WTC11 (cell line): ENCODE results near the gene SPINT1. TPM values are rescaled to one million over a fixed set of nuclear protein-coding genes. Genes with fewer than 3 reads are reported as not detected.

Experiments used
- ATAC-seq: fragments of 200-7000 bp; cut with Tn5 transposase; 2 replicates; pipeline ENCODE4 v1.10.0; 2021; ENCODE audit warnings: mild to moderate bottlenecking, moderate library complexity
- CTCF ChIA-PET: fragments of 300-600 bp; sonication (Branson Sonifier 250); formaldehyde crosslinking; loops from one replicate; lab custom pipeline; 2021; ENCODE audit warnings: antibody characterized with exemption; lab: Charles Lee
- POLR2A ChIA-PET: fragments of 350-600 bp; sonication (Branson Sonifier 250); formaldehyde crosslinking; loops from one replicate; lab custom pipeline; 2021; ENCODE audit warnings: antibody characterized with exemption; lab: Charles Lee
- DNase-seq: peaks from one replicate; pipeline ENCODE4 v3.0.0; 2021; ENCODE audit warnings: low spot score
- H3K27ac Mint-ChIP-seq: 2 replicates; pipeline ENCODE4 v1.8.0; 2021; ENCODE audit warnings: mixed read lengths
- H3K27me3 Mint-ChIP-seq: 2 replicates; pipeline ENCODE4 v1.8.0; 2021; ENCODE audit warnings: low read depth, mild to moderate bottlenecking, moderate library complexity, mixed read lengths
- H3K36me3 Mint-ChIP-seq: 2 replicates; pipeline ENCODE4 v1.8.0; 2021; ENCODE audit warnings: mixed read lengths
- H3K4me1 Mint-ChIP-seq: 2 replicates; pipeline ENCODE4 v1.8.0; 2022; ENCODE audit warnings: mixed read lengths
- H3K4me3 Mint-ChIP-seq: 2 replicates; pipeline ENCODE4 v1.8.0; 2021; ENCODE audit warnings: mild to moderate bottlenecking, moderate library complexity, mixed read lengths
- H3K9me3 Mint-ChIP-seq: 2 replicates; pipeline ENCODE4 v1.8.0; 2021; ENCODE audit warnings: mixed read lengths
- ELF4 ChIP-seq: sonication (generic); formaldehyde crosslinking; IDR thresholded peaks from 2 replicates; pipeline ENCODE4 v1.8.1; 2022; ENCODE audit warnings: low read depth, mild to moderate bottlenecking, moderate library complexity, missing genetic modification reagents
- GRHL2 ChIP-seq: fragments of 250-450 bp; sonication (Bioruptor Pico); IDR thresholded peaks from 2 replicates; pipeline ENCODE4 v1.8.0; 2022; ENCODE audit warnings: mild to moderate bottlenecking, moderate library complexity; ENCODE audit not compliant: insufficient replicate concordance, severe bottlenecking
- IRF2 ChIP-seq: sonication (generic); formaldehyde crosslinking; IDR thresholded peaks from 2 replicates; pipeline ENCODE4 v1.8.0; 2022; ENCODE audit warnings: low read depth, missing genetic modification reagents, borderline replicate concordance
- JUN ChIP-seq: sonication (generic); formaldehyde crosslinking; IDR thresholded peaks from 2 replicates; pipeline ENCODE4 v1.8.0; 2023; ENCODE audit warnings: mild to moderate bottlenecking, missing genetic modification reagents
- NFATC4 ChIP-seq: fragments of 250-450 bp; sonication (Bioruptor Pico); IDR thresholded peaks from 2 replicates; pipeline ENCODE4 v1.9.0; 2021; ENCODE audit warnings: mild to moderate bottlenecking
- NR3C1 ChIP-seq: sonication (generic); formaldehyde crosslinking; conservative IDR thresholded peaks from 2 replicates; pipeline ENCODE4 v1.8.1; 2023; ENCODE audit warnings: low read depth, mild to moderate bottlenecking, missing genetic modification reagents
- SMAD4 ChIP-seq: sonication (generic); formaldehyde crosslinking; IDR thresholded peaks from 2 replicates; pipeline ENCODE4 v1.8.0; 2022; ENCODE audit warnings: mild to moderate bottlenecking, missing genetic modification reagents
- TEAD1 ChIP-seq: sonication (generic); formaldehyde crosslinking; IDR thresholded peaks from 2 replicates; pipeline ENCODE4 v1.8.0; 2022; ENCODE audit warnings: mild to moderate bottlenecking, missing genetic modification reagents
- ZNF138 ChIP-seq: sonication (generic); formaldehyde crosslinking; conservative IDR thresholded peaks from 2 replicates; pipeline ENCODE4 v1.8.1; 2022; ENCODE audit warnings: mild to moderate bottlenecking, moderate library complexity, missing genetic modification reagents
- ZNF232 ChIP-seq: sonication (generic); formaldehyde crosslinking; IDR thresholded peaks from 2 replicates; pipeline ENCODE4 v1.8.0; 2022; ENCODE audit warnings: mild to moderate bottlenecking, missing genetic modification reagents
- total RNA-seq: library from RNA; stranded (reverse); gene quantifications from 3 replicates; pipeline ENCODE4 v1.2.3, GENCODE V29; 2021
- TF ChIP-seq, protein P1 (sequence below): sonication (generic); formaldehyde crosslinking; IDR thresholded peaks from 2 replicates; pipeline ENCODE4 v1.8.0; 2022; ENCODE audit warnings: mild to moderate bottlenecking, missing genetic modification reagents
- TF ChIP-seq, protein P2 (sequence below): fragments of 250-450 bp; sonication (Bioruptor Pico); conservative IDR thresholded peaks from 2 replicates; pipeline ENCODE4 v1.9.0; 2021; ENCODE audit warnings: mild to moderate bottlenecking
- TF ChIP-seq, protein P3 (sequence below): sonication (generic); formaldehyde crosslinking; IDR thresholded peaks from 2 replicates; pipeline ENCODE4 v1.8.1; 2022; ENCODE audit warnings: missing genetic modification reagents, borderline replicate concordance
- TF ChIP-seq, protein P4 (sequence below): sonication (generic); formaldehyde crosslinking; conservative IDR thresholded peaks from 2 replicates; pipeline ENCODE4 v1.8.1; 2023; ENCODE audit warnings: mild to moderate bottlenecking, low read depth, missing genetic modification reagents, moderate library complexity
- TF ChIP-seq, protein P5 (sequence below): sonication (generic); formaldehyde crosslinking; IDR thresholded peaks from 2 replicates; pipeline ENCODE4 v1.8.0; 2023; ENCODE audit warnings: mild to moderate bottlenecking, missing genetic modification reagents
- TF ChIP-seq, protein P6 (sequence below): sonication (generic); formaldehyde crosslinking; IDR thresholded peaks from 2 replicates; pipeline ENCODE4 v1.8.1; 2023; ENCODE audit warnings: mild to moderate bottlenecking, missing genetic modification reagents

SPINT1 gene
- total RNA-seq, 1 experiment from 2014 or later = 140 TPM

DNA sequence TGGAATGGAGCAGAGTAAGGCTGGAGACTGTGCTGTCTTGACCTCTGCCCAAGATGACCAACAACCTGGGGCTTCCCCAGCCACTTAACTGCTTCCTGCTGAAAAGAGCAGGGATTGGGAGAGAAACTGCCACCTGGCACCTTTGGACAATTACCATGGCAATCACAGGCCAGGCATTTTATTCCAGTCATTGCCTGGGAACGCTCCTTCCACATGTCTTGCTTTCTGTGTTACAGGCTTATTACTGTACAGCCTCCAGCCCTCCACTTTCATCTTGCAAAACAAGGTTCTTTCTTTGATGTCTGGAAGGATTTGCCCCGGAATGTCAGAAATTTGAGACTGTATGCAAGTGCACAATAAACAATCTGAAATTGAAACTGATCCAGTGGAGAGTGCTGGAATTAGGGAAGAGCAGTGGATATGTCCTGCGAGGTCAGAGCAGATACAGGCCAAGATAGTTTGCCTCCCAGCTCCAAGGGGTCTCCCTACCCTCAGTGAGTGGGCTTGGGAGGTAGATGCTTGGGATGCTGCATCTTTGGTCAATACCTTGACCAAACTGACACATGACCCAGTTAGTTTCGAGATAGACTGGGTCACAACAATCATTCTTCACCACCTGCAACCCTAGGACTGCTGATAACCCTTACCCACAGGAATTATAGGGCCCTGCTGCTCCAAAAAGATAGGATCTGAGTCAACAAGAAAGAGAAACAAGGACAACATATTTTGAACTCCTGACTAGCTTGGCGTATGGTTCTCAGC lies 18.0 kb upstream of the SPINT1 start:
- ATAC-seq (no peak), DNase-seq (no peak)
- no peak overlapping the region for H3K4me3 Mint-ChIP-seq
- no peaks in the 10 kb centered on the region for H3K9me3 Mint-ChIP-seq
- CTCF ChIA-PET = interaction anchor here (2.7 kb wide), 1 partner anchor 32 kb away, joined by 8 read pairs; no protein-coding TSS in a partner anchor
- H3K27ac Mint-ChIP-seq = no peak overlapping the region
- H3K4me1 Mint-ChIP-seq = peaks cover 6% of the 10 kb centered on the region
- POLR2A ChIA-PET = interaction anchor here (0.7 kb wide), 1 partner anchor 157 kb away, joined by 3 read pairs; no protein-coding TSS in a partner anchor
- no peaks in the 10 kb centered on the region for H3K27me3 Mint-ChIP-seq
- H3K36me3 Mint-ChIP-seq = no peaks in the 10 kb centered on the region
- TF ChIP-seq JUN (CRISPR knock-in tag) (no peak), SMAD4 (CRISPR knock-in tag) (no peak), NFATC4 (CRISPR knock-in tag) (no peak), IRF2 (CRISPR knock-in tag) (no peak)
- TF ChIP-seq, protein P1, sequence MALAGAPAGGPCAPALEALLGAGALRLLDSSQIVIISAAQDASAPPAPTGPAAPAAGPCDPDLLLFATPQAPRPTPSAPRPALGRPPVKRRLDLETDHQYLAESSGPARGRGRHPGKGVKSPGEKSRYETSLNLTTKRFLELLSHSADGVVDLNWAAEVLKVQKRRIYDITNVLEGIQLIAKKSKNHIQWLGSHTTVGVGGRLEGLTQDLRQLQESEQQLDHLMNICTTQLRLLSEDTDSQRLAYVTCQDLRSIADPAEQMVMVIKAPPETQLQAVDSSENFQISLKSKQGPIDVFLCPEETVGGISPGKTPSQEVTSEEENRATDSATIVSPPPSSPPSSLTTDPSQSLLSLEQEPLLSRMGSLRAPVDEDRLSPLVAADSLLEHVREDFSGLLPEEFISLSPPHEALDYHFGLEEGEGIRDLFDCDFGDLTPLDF (CRISPR knock-in tag) = no peak

DNA sequence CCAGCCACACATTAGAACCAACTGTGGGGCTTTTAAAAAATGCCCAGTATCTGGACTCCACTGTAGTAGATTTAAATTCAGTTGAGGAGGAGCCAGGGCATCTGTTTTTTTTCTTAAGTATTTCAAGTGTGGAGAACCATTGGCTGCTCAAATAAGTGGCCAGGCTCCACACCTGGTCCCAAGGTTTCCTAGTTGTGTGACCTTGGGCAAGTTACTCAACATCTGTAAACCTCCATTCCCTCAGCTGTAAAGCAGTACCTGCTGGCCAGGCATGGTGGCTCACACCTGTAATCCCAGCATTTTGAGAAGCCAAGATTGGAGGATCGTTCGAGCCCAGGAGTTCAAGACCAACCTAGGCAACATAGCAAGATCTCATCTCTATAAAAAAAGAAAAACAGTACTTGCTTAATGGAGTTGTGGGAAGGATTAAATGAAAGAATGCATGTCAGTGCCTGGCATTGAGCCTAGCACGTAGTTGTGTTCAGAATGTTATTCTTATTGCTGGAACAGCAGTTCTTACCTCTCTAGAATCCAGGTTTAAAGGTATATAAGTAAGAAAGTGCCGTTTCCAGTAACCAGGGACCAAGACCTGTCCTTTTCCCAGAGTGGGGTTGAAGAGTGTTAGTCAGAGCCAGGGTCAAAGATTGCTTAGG lies 17.3 kb upstream of the SPINT1 start:
- CTCF ChIA-PET = no interaction called here
- TF ChIP-seq, protein P2, sequence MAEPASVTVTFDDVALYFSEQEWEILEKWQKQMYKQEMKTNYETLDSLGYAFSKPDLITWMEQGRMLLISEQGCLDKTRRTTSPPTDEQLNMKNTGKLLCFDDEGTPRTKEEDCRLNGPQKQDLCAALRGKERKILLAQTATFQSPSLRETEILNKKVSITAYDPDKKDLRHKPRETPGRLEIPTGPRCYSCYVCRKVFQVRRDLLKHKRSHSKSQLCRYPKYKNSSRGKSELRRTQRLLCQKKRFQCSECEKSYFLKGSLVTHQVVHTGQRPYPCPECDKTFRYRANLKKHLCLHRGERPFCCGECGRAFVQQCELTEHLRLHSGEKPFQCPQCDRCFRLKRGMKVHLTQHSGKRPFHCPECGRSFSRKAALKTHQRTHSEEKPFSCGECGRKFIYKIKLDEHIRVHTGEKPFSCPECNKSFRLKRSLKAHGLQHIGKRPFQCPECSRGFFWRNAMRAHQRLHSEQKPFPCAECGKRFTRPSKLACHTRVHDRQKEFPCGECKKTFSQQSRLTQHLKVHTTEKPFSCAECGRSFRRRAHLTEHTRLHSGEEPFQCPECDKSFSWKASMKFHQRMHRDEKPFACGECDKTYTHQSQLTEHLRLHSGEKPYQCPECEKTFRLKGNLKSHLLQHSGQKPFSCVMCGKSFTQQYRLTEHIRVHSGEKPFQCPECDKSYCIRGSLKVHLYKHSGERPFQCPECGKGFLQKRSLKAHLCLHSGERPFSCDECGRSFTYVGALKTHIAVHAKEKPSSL = no peak
- TF ChIP-seq, protein P3, sequence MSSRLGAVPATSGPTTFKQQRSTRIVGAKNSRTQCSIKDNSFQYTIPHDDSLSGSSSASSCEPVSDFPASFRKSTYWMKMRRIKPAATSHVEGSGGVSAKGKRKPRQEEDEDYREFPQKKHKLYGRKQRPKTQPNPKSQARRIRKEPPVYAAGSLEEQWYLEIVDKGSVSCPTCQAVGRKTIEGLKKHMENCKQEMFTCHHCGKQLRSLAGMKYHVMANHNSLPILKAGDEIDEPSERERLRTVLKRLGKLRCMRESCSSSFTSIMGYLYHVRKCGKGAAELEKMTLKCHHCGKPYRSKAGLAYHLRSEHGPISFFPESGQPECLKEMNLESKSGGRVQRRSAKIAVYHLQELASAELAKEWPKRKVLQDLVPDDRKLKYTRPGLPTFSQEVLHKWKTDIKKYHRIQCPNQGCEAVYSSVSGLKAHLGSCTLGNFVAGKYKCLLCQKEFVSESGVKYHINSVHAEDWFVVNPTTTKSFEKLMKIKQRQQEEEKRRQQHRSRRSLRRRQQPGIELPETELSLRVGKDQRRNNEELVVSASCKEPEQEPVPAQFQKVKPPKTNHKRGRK (CRISPR knock-in tag) = no peak
- no peak for TF ChIP-seq ZNF138
- TF ChIP-seq GRHL2 (CRISPR knock-in tag) = no peak
- TF ChIP-seq NR3C1 = no peak
- H3K4me1 Mint-ChIP-seq = peaks cover 9% of the 10 kb centered on the region
- ATAC-seq (no peak), DNase-seq (no peak)
- no peak overlapping the region for H3K4me3 Mint-ChIP-seq
- no peaks in the 10 kb centered on the region for H3K27me3 Mint-ChIP-seq
- H3K9me3 Mint-ChIP-seq = no peaks in the 10 kb centered on the region
- H3K27ac Mint-ChIP-seq = no peak overlapping the region
- POLR2A ChIA-PET = no interaction called here
- no peaks in the 10 kb centered on the region for H3K36me3 Mint-ChIP-seq

DNA sequence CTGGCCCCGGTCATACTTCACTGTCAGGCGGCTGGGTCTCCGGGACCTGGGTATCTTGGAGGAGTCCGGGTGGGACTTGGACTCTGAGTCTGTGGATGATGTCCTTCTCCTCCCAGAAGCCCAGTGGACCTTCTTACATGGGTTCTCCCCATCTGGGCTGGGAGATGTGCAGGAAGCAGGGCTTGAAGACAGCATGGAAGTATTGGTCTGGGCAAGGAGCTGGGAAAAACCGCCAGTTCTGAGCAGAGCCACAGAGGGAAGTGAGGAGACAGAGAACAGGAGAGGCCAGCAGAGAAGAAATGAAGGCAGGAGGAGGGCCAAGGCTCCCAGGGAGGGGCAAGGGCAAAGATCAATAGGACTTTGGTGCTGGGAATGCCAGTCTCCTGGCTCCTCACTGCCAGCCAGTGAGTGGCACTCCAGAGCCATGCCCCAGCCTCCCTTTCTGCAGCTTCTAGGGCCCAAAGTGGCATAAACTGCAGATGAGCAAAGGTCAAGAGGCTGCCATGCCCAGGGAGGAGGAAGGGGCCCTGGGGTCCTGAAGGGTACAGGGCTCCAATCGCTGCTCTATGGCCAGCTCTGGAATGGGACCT lies 15.3 kb upstream of the SPINT1 start, which contains the start of gene PPP1R14D:
TSS of gene PPP1R14D (minus strand) at position 262 of the 590 bp plus-strand sequence. CDS start at position 195, 67 bp downstream.
- H3K27ac Mint-ChIP-seq = no peak within 1 kb of the TSS
- DNase-seq (no peak), ATAC-seq (no peak)
- no peak within 1 kb of the TSS for H3K4me3 Mint-ChIP-seq
- peaks cover 12% of the 10 kb centered on the region for H3K4me1 Mint-ChIP-seq
- ChIA-PET CTCF (interaction anchor here (1.0 to 1.7 kb wide), 4 partner anchors 21 to 66 kb away, joined by 3 to 8 read pairs (median 7); partner anchors contain the start of genes DNAJC17, VPS18 and ZFYVE19), POLR2A (no interaction called here)
- H3K9me3 Mint-ChIP-seq = no peaks in the 10 kb centered on the region
- no peaks in the 10 kb centered on the region for H3K27me3 Mint-ChIP-seq
- no peaks in the 10 kb centered on the region for H3K36me3 Mint-ChIP-seq
- TF ChIP-seq ZNF232 (CRISPR knock-in tag) (no peak), ELF4 (CRISPR knock-in tag) (no peak), TEAD1 (CRISPR knock-in tag) (no peak)
- TF ChIP-seq, protein P4, sequence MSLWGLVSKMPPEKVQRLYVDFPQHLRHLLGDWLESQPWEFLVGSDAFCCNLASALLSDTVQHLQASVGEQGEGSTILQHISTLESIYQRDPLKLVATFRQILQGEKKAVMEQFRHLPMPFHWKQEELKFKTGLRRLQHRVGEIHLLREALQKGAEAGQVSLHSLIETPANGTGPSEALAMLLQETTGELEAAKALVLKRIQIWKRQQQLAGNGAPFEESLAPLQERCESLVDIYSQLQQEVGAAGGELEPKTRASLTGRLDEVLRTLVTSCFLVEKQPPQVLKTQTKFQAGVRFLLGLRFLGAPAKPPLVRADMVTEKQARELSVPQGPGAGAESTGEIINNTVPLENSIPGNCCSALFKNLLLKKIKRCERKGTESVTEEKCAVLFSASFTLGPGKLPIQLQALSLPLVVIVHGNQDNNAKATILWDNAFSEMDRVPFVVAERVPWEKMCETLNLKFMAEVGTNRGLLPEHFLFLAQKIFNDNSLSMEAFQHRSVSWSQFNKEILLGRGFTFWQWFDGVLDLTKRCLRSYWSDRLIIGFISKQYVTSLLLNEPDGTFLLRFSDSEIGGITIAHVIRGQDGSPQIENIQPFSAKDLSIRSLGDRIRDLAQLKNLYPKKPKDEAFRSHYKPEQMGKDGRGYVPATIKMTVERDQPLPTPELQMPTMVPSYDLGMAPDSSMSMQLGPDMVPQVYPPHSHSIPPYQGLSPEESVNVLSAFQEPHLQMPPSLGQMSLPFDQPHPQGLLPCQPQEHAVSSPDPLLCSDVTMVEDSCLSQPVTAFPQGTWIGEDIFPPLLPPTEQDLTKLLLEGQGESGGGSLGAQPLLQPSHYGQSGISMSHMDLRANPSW (CRISPR knock-in tag) = no peak
- TF ChIP-seq, protein P5, sequence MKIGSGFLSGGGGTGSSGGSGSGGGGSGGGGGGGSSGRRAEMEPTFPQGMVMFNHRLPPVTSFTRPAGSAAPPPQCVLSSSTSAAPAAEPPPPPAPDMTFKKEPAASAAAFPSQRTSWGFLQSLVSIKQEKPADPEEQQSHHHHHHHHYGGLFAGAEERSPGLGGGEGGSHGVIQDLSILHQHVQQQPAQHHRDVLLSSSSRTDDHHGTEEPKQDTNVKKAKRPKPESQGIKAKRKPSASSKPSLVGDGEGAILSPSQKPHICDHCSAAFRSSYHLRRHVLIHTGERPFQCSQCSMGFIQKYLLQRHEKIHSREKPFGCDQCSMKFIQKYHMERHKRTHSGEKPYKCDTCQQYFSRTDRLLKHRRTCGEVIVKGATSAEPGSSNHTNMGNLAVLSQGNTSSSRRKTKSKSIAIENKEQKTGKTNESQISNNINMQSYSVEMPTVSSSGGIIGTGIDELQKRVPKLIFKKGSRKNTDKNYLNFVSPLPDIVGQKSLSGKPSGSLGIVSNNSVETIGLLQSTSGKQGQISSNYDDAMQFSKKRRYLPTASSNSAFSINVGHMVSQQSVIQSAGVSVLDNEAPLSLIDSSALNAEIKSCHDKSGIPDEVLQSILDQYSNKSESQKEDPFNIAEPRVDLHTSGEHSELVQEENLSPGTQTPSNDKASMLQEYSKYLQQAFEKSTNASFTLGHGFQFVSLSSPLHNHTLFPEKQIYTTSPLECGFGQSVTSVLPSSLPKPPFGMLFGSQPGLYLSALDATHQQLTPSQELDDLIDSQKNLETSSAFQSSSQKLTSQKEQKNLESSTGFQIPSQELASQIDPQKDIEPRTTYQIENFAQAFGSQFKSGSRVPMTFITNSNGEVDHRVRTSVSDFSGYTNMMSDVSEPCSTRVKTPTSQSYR (CRISPR knock-in tag) = no peak
- TF ChIP-seq, protein P6, sequence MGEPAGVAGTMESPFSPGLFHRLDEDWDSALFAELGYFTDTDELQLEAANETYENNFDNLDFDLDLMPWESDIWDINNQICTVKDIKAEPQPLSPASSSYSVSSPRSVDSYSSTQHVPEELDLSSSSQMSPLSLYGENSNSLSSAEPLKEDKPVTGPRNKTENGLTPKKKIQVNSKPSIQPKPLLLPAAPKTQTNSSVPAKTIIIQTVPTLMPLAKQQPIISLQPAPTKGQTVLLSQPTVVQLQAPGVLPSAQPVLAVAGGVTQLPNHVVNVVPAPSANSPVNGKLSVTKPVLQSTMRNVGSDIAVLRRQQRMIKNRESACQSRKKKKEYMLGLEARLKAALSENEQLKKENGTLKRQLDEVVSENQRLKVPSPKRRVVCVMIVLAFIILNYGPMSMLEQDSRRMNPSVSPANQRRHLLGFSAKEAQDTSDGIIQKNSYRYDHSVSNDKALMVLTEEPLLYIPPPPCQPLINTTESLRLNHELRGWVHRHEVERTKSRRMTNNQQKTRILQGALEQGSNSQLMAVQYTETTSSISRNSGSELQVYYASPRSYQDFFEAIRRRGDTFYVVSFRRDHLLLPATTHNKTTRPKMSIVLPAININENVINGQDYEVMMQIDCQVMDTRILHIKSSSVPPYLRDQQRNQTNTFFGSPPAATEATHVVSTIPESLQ = no peak
